H1 (cell line): ENCODE results near the gene TUBGCP2.
"Not testable (repeated sequence)": the region's sequence is repeated elsewhere in the genome, so short reads cannot be mapped to it uniquely, and the experiment has no call there.

Source experiments
- BCL11A ChIP-seq, 2 experiments: IDR thresholded peaks; one replicate each; pipeline ENCODE4 v1.6.1; 2011; ENCODE audit warnings: low read depth in 2 of 2, low read length in 2 of 2, mild to moderate bottlenecking in 2 of 2
- CTCF ChIP-seq, 3 experiments: IDR thresholded peaks; 1 replicate in 2 of 3; 2 replicates in 1 of 3; pipeline versions ENCODE4 v1.5.1 to v1.6.1; 2011; ENCODE audit warnings: low read length in 3 of 3, mild to moderate bottlenecking in 3 of 3, inconsistent platforms in 2 of 3, low read depth in 1 of 3, moderate library complexity in 1 of 3; ENCODE audit not compliant: insufficient read depth in 1 of 3; ENCODE audit errors: control extremely low read depth in 1 of 3
- EP300 ChIP-seq, 2 experiments: IDR thresholded peaks; 1 replicate in 1 of 2; 2 replicates in 1 of 2; pipeline ENCODE4 v1.6.1; 2011 to 2012; ENCODE audit warnings: low read depth in 2 of 2, low read length in 2 of 2, mild to moderate bottlenecking in 2 of 2, borderline replicate concordance in 1 of 2, inconsistent platforms in 1 of 2, moderate library complexity in 1 of 2
- EZH2 ChIP-seq: fragments of 200-600 bp; sonication (generic); IDR thresholded peaks from 2 replicates; pipeline ENCODE4 v1.7.1; 2012; ENCODE audit warnings: low read depth, mild to moderate bottlenecking, moderate library complexity, low read length, inconsistent platforms; ENCODE audit not compliant: severe bottlenecking
- JUND ChIP-seq: IDR thresholded peaks from 2 replicates; pipeline ENCODE4 v1.6.1; 2011; ENCODE audit warnings: mild to moderate bottlenecking, improper control_type of control experiment, low read length
- MAFK ChIP-seq: IDR thresholded peaks from 2 replicates; pipeline ENCODE4 v1.6.1; 2012; ENCODE audit warnings: low read depth, mild to moderate bottlenecking, improper control_type of control experiment, low read length
- POLR2A ChIP-seq, 2 experiments: IDR thresholded peaks; 1 replicate in 1 of 2; 2 replicates in 1 of 2; pipeline ENCODE4 v1.6.1; 2011; ENCODE audit warnings: low read depth in 2 of 2, low read length in 2 of 2, mild to moderate bottlenecking in 2 of 2; ENCODE audit errors: control extremely low read depth in 1 of 2
- POLR2AphosphoS5 ChIP-seq: IDR thresholded peaks from 2 replicates; pipeline ENCODE4 v1.6.1; 2011; ENCODE audit warnings: low read depth, low read length
- RNF2 ChIP-seq: fragments of 200-900, 300-1000 bp; sonication (generic); IDR thresholded peaks from 2 replicates; pipeline ENCODE4 v1.7.1; 2016; ENCODE audit warnings: borderline replicate concordance, low read depth, mild to moderate bottlenecking, antibody characterized with exemption, low read length; ENCODE audit not compliant: poor library complexity, severe bottlenecking; ENCODE audit errors: missing control alignments
- SP1 ChIP-seq: IDR thresholded peaks from 2 replicates; pipeline ENCODE4 v1.6.1; 2011; ENCODE audit warnings: low read depth, low read length
- SUZ12 ChIP-seq: fragments of 200-600 bp; sonication (generic); IDR thresholded peaks from 2 replicates; pipeline ENCODE4 v1.6.1; 2012; ENCODE audit warnings: mild to moderate bottlenecking, inconsistent platforms, low read length, moderate library complexity, mixed read lengths
- YY1 ChIP-seq: IDR thresholded peaks from 2 replicates; pipeline ENCODE4 v1.6.1; 2011; ENCODE audit warnings: low read depth, mild to moderate bottlenecking, low read length

GRCh38 chr10:133320852-133321422 lies 12.3 kb upstream of the TUBGCP2 start:
- not testable (repeated sequence) for TF ChIP-seq RNF2; POLR2A (IDR thresholded peaks at IDR 0.05; ENCODE audit: control extremely low read depth in 1 of 2, low read depth in 2 of 2, low read length in 2 of 2); EP300 (IDR thresholded peaks at IDR 0.05; ENCODE audit: borderline replicate concordance in 1 of 2, low read depth in 2 of 2, low read length in 2 of 2); JUND; POLR2AphosphoS5; YY1; BCL11A (IDR thresholded peaks at IDR 0.05; ENCODE audit: low read depth in 2 of 2, low read length in 2 of 2); CTCF (IDR thresholded peaks at IDR 0.05; ENCODE audit: control extremely low read depth in 1 of 3, insufficient read depth in 1 of 3, low read depth in 1 of 3, low read length in 3 of 3); MAFK; EZH2; SUZ12
- 0 out of 2 replicates have a peak, but pooled peaks have one; percentile 44 for TF ChIP-seq SP1
